Measurements from ENCODE around the gene KCNQ1OT1.

KCNQ1OT1 gene

GRCh38 chr11:2699531-2700414 lies at the start of gene KCNQ1OT1:
Gene KCNQ1OT1 (minus strand): TSS chr11:2699994.
- H3K4me3 ChIP-seq (ENCODE audit: low read length): peak within 1 kb of the TSS; percentile 75
- H3K27me3 ChIP-seq (replicated peaks; ENCODE audit: insufficient read depth, low read length): no peaks in the 10 kb centered on the region
- peak within 1 kb of the TSS; percentile 83 for H3K4me2 ChIP-seq (ENCODE audit: low read depth, low read length)
- DNase-seq: peak; percentile 88
- no peaks in the 10 kb centered on the region for H3K9me3 ChIP-seq (replicated peaks; ENCODE audit: insufficient read depth, low read length)
- peak within 1 kb of the TSS; percentile 11; the same call in 1 of the 2 replicates for H2AFZ ChIP-seq (ENCODE audit: low read length)
- peak within 1 kb of the TSS; percentile 93 for H3K9ac ChIP-seq (ENCODE audit: low read length)
- H4K20me1 ChIP-seq (ENCODE audit: insufficient read depth, low read length): no peaks in the 10 kb centered on the region
- H3K9me2 ChIP-seq (replicated peaks; ENCODE audit: insufficient read depth, low read length): no peaks in the 10 kb centered on the region
- no peaks in the 10 kb centered on the region for H3F3A ChIP-seq (ENCODE audit: insufficient read depth, low read length)
- H3K4me1 ChIP-seq (ENCODE audit: low read length): no peaks in the 10 kb centered on the region
- H3K79me2 ChIP-seq (ENCODE audit: low read length): peaks cover 50% of the 10 kb centered on the region
- no peak for TF ChIP-seq CTCF (IDR thresholded peaks at IDR 0.05; ENCODE audit: low read length)
- no peak for TF ChIP-seq EZH2 (optimal IDR thresholded peaks at IDR 0.05; ENCODE audit: low read depth, low read length)
- no peak for TF ChIP-seq EZH2phosphoT487 (IDR thresholded peaks at IDR 0.05; ENCODE audit: low read length)
- no peaks in the 10 kb centered on the region for H3K36me3 ChIP-seq (replicated peaks; ENCODE audit: insufficient read depth, low read length)
- peak within 1 kb of the TSS; percentile 72 for H3K27ac ChIP-seq (ENCODE audit: low read length)

DNA sequence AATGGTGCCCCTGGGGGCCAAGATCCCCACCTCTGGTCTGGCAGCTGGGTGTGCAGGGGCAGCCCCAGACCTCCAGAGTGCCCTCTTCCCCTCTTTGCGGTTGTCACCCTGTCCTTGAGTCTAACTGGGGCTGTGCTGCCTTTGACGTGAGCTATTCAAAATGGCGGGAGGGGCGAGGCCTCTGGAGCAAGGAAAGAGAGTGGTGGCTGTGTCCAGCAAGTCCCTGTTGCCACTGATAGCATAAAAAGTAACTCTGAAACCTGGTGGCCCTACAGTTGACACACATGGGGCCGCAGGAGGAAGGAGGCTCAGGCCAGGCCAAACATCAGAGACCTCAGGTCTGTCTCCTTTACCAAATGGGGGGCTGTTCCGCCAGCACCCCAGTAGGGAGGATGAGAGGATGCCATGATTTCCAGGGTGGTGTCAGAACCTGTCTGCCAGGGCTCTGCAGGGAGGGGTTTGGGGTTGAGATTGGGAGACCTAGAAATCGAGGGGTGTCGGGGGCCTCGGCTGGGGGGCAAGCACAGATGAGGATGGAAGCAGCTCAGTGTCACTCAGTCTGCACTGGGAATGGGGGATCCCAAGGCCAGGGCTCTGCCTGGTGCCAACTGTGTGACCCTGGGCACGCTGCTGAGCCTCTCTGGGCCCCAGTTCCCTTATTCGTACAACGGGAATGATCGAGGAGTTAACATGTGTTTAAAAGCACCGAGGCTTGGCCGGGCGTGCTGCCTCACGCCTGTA lies 49.2 kb upstream of the KCNQ1OT1 start:
- no peak overlapping the region for H3K4me3 ChIP-seq (ENCODE audit: low read length)
- no peaks in the 10 kb centered on the region for H3K4me1 ChIP-seq (ENCODE audit: low read length)
- H2AFZ ChIP-seq (ENCODE audit: low read length): no peak overlapping the region

More for the DNA sequence above, 49.2 kb upstream of the KCNQ1OT1 start:
- Histone ChIP-seq H4K20me1 (ENCODE audit: insufficient read depth, low read length) (no peaks in the 10 kb centered on the region), H3K27me3 (replicated peaks; ENCODE audit: insufficient read depth, low read length) (no peaks in the 10 kb centered on the region), H3K36me3 (replicated peaks; ENCODE audit: insufficient read depth, low read length) (no peaks in the 10 kb centered on the region), H3K9me2 (replicated peaks; ENCODE audit: insufficient read depth, low read length) (no peaks in the 10 kb centered on the region), H3K4me2 (ENCODE audit: low read depth, low read length) (no peak overlapping the region), H3K79me2 (ENCODE audit: low read length) (no peaks in the 10 kb centered on the region), H3K9me3 (replicated peaks; ENCODE audit: insufficient read depth, low read length) (no peaks in the 10 kb centered on the region), H3F3A (ENCODE audit: insufficient read depth, low read length) (no peaks in the 10 kb centered on the region), H3K9ac (ENCODE audit: low read length) (no peak overlapping the region), H3K27ac (ENCODE audit: low read length) (no peak overlapping the region)
- TF ChIP-seq EZH2phosphoT487 (IDR thresholded peaks at IDR 0.05; ENCODE audit: low read length) (no peak), EZH2 (optimal IDR thresholded peaks at IDR 0.05; ENCODE audit: low read depth, low read length) (no peak), CTCF (IDR thresholded peaks at IDR 0.05; ENCODE audit: low read length) (no peak)
- no peak for DNase-seq
